ENCODE data around the gene CTXN1. TPM values are rescaled to one million over a fixed set of nuclear protein-coding genes. Genes with fewer than 3 reads are reported as not detected.

The CTXN1 gene
- total and polyA plus RNA-seq, 2 donors (not counting 3 experiments of a cell fraction or from before 2014, with no cell fraction given), result 16.0 to 27.6 TPM

DNA sequence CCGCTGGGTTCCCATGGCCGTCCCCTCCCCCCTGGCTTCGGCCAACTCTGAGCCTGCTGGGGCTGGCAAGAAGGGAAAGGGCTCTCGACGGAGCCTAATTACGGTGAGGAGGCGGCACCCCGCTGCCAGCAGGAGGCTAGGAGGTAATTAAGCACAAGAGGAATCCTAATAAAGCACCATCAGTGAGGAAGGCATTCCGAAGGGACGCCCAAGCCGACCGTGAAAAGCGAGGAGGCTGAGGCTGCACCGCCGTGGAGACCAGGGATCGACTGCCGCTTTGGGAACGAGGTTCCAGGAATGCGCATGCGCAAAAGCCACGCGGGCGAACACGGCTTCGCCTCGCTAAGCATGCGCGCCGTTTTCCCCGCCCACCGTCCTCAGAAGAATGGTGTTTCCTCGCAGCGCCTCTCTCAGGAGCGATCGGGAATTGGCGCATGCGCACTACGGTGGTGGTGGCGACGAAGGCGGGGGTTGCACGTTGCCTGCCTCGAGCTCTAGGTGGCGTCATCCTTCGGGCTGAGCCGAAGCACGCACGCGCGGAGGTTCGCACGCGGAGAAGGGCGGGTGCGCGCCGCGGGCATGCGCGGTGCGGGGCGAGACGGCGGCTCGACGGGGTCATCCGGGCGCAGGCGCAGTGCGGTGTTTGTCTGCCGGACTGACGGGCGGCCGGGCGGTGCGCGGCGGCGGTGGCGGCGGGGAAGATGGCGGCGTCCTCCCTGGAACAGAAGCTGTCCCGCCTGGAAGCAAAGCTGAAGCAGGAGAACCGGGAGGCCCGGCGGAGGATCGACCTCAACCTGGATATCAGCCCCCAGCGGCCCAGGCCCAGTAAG, 22.5 kb downstream of the CTXN1 start, which contains the start of gene MAP2K7:
TSS of gene MAP2K7 (plus strand) at position 634 of the 830 bp plus-strand sequence. CDS start at position 702, 68 bp downstream.
- ChIA-PET CTCF (interaction anchor here (0.6 to 2.2 kb wide), 16 partner anchors 13 to 335 kb away, joined by 3 to 17 read pairs (median 3); partner anchors contain the start of genes SNAPC2, TIMM44 and TRAPPC5), POLR2A (interaction anchor here (0.8 to 1.0 kb wide), 3 partner anchors 8 to 17 kb away, joined by 3 to 13 read pairs (median 4); partner anchors contain the start of gene SNAPC2)
- Histone ChIP-seq H3K9me1 (replicated peaks; ENCODE audit: control insufficient read depth, extremely low read depth, insufficient read depth, low read length) (no peaks in the 10 kb centered on the region), H3K4me3 (replicated peaks in 1 of 3; ENCODE audit: insufficient read depth in 1 of 3, low read depth in 1 of 3, low read length in 3 of 3) (peak within 1 kb of the TSS; percentile 62 to 93 (median 71)), H3K27ac (ENCODE audit: insufficient read depth, low read depth, low read length) (peak within 1 kb of the TSS; percentile 62), H3K9me3 (replicated peaks; ENCODE audit: control insufficient read depth, insufficient read depth, low read length) (no peaks in the 10 kb centered on the region), H3K27me3 (ENCODE audit: control insufficient read depth in 2 of 2, insufficient read depth in 2 of 2, low read length in 2 of 2) (no peaks in the 10 kb centered on the region), H3K4me2 (ENCODE audit: insufficient read depth, low read length) (peak within 1 kb of the TSS; percentile 91), H3K9ac (replicated peaks; ENCODE audit: extremely low read depth, insufficient read depth, low read length) (peak within 1 kb of the TSS; percentile 73), H2AFZ (ENCODE audit: low read depth, low read length) (peak within 1 kb of the TSS; percentile 62), H3K4me1 (ENCODE audit: control insufficient read depth, extremely low read depth, insufficient read depth, low read length) (peaks cover 16% of the 10 kb centered on the region), H4K20me1 (replicated peaks; ENCODE audit: control insufficient read depth, extremely low read depth, insufficient read depth, low read length) (no peaks in the 10 kb centered on the region), H3K79me2 (ENCODE audit: control insufficient read depth, insufficient read depth, low read length) (peaks cover 28% of the 10 kb centered on the region), H3K36me3 (ENCODE audit: control insufficient read depth in 2 of 2, extremely low read depth in 1 of 2, insufficient read depth in 2 of 2, low read length in 2 of 2) (no peaks in the 10 kb centered on the region)
- no TSS peak for BruUV-seq (replicated peaks)
- DNase-seq (ENCODE audit: low read depth, low spot score), result peak; percentile 100
- dilution Hi-C loops (cut with MboI; ENCODE audit: extremely low pct_ligation_motif_present, low sequenced_read_pairs) (no loop called here), intact Hi-C loops (cut with micrococcal nuclease) (loop anchor here (1.0 kb wide), 4 partner anchors 15 to 50 kb away; partner anchors contain the start of genes LRRC8E and SNAPC2)
- TF ChIP-seq MYC (IDR thresholded peaks at IDR 0.05; ENCODE audit: low read depth, low read length), result peak; percentile 52
- TF ChIP-seq GATA2 (IDR thresholded peaks at IDR 0.05; ENCODE audit: insufficient read depth, insufficient read length, low read depth, low read length), result no peak
- TF ChIP-seq JUN (IDR thresholded peaks at IDR 0.05; ENCODE audit: borderline replicate concordance, insufficient read depth, insufficient read length, low read depth), result no peak
- TF ChIP-seq POLR2AphosphoS5 (IDR thresholded peaks at IDR 0.05; ENCODE audit: insufficient read depth, low read depth, low read length), result peak; percentile 88
- no peak for TF ChIP-seq EZH2 (IDR thresholded peaks at IDR 0.05; ENCODE audit: borderline replicate concordance, low read depth, low read length, severe bottlenecking)
- TF ChIP-seq FOS (IDR thresholded peaks at IDR 0.05; ENCODE audit: borderline replicate concordance, insufficient read depth, low read length), result no peak
- TF ChIP-seq POLR2A (IDR thresholded peaks at IDR 0.05; ENCODE audit: low read depth, low read length), result peak; percentile 98
- TF ChIP-seq, protein P1, sequence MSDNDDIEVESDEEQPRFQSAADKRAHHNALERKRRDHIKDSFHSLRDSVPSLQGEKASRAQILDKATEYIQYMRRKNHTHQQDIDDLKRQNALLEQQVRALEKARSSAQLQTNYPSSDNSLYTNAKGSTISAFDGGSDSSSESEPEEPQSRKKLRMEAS (IDR thresholded peaks at IDR 0.05; ENCODE audit: insufficient read depth, insufficient read length), result peak; percentile 85
- TF ChIP-seq, protein P2, sequence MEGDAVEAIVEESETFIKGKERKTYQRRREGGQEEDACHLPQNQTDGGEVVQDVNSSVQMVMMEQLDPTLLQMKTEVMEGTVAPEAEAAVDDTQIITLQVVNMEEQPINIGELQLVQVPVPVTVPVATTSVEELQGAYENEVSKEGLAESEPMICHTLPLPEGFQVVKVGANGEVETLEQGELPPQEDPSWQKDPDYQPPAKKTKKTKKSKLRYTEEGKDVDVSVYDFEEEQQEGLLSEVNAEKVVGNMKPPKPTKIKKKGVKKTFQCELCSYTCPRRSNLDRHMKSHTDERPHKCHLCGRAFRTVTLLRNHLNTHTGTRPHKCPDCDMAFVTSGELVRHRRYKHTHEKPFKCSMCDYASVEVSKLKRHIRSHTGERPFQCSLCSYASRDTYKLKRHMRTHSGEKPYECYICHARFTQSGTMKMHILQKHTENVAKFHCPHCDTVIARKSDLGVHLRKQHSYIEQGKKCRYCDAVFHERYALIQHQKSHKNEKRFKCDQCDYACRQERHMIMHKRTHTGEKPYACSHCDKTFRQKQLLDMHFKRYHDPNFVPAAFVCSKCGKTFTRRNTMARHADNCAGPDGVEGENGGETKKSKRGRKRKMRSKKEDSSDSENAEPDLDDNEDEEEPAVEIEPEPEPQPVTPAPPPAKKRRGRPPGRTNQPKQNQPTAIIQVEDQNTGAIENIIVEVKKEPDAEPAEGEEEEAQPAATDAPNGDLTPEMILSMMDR (IDR thresholded peaks at IDR 0.05; ENCODE audit: extremely low read depth in 1 of 2, insufficient read depth in 1 of 2, low read depth in 1 of 2, low read length in 2 of 2), result peak; percentile 64 to 67
- FAIRE-seq, result peak; percentile 100
